ENCODE data around the gene PHF19. TPM values are rescaled to one million over a fixed set of nuclear protein-coding genes. Genes with fewer than 3 reads are reported as not detected.

PHF19 gene
- total and polyA plus RNA-seq, 2 of the 8 experiments (the other 6 are each of a cell fraction or from before 2014, with no cell fraction given): 28.2 to 31.8 TPM

DNA sequence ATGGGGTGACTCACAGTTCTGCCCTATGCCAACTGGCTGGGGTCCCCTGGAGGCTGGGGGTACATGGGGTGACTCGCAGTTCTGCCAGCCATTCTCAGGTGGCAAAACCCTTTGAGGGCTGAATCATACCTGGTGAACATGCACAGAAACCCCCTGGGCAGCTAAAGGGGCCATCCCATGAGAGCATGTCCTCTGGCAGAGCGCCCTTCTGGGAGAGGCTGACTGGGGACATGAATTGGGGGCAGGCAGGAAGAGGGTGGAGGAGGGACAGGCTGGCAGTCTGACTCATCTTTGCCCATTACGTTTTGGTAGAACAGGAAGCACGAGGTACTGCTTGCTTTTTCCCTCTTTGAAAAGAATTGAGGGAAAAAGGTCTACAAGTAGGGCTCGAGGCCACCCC lies 32.9 kb upstream of the PHF19 start:
- no peak overlapping the region for H3K23ac ChIP-seq (ENCODE audit: insufficient read length)
- no peaks in the 10 kb centered on the region for H3K79me2 ChIP-seq (ENCODE audit: control insufficient read depth in 1 of 2, insufficient read depth in 2 of 2, low read length in 2 of 2)
- H2BK120ac ChIP-seq (replicated peaks; ENCODE audit: low read depth, low read length): no peak overlapping the region
- H3K56ac ChIP-seq (replicated peaks; ENCODE audit: insufficient read length, low read depth, low read length): no peak overlapping the region
- no peak overlapping the region for H3K27ac ChIP-seq (ENCODE audit: low read depth, low read length)
- H3K36me3 ChIP-seq (ENCODE audit: control insufficient read depth in 2 of 4, insufficient read depth in 4 of 4, low read length in 3 of 4): no peaks in the 10 kb centered on the region
- H3K4me3 ChIP-seq (ENCODE audit: extremely low read depth in 1 of 4, insufficient read depth in 2 of 4, low read depth in 3 of 4, low read length in 4 of 4): no peak overlapping the region
- no peak overlapping the region for H4K91ac ChIP-seq (replicated peaks; ENCODE audit: insufficient read length, low read length)
- no peak overlapping the region for H3K4ac ChIP-seq (replicated peaks; ENCODE audit: insufficient read length, low read depth, low read length)
- peaks cover 0 to 12% (median 8%) of the 10 kb centered on the region in 4 experiments; a peak in 5 of 7 replicates for H3K4me1 ChIP-seq (replicated peaks in 1 of 4; ENCODE audit: control insufficient read depth in 3 of 4, insufficient read depth in 4 of 4, low read length in 3 of 4)
- H3K23me2 ChIP-seq (ENCODE audit: low read depth, low read length): no peaks in the 10 kb centered on the region
- H4K20me1 ChIP-seq (replicated peaks in 1 of 2; ENCODE audit: control insufficient read depth in 1 of 2, insufficient read depth in 2 of 2, low read length in 2 of 2): no peaks in the 10 kb centered on the region
- H2BK20ac ChIP-seq (ENCODE audit: low read length): no peak overlapping the region
- ChIA-PET POLR2A (ENCODE audit: partially characterized antibody) (interaction anchor here (0.5 to 1.5 kb wide), 2 partner anchors 37 to 95 kb away, joined by 3 to 5 read pairs; no protein-coding TSS in a partner anchor), CTCF (ENCODE audit: partially characterized antibody) (interaction anchor here (1.4 to 8.5 kb wide), 3 partner anchors 11 to 26 kb away, joined by 3 to 71 read pairs (median 10); no protein-coding TSS in a partner anchor)
- WGBS, 2 experiments (ENCODE audit: extremely low coverage in 1 of 2, insufficient coverage in 1 of 2, insufficient read length in 1 of 2, insufficient replicate concordance in 2 of 2, low coverage in 1 of 2, low lambda C conversion rate in 2 of 2, missing lambda C conversion rate in 1 of 2): 71% methylated on average over 4 of the region's 5 CpGs; no CpG with 5 or more reads in 1 of the 2 experiments
- no peak overlapping the region for H4K5ac ChIP-seq (ENCODE audit: insufficient read length, low read depth, low read length)
- H3K79me1 ChIP-seq (ENCODE audit: low read depth, low read length): no peaks in the 10 kb centered on the region
- no peak overlapping the region for H3K14ac ChIP-seq (ENCODE audit: insufficient read length)
- no peak overlapping the region for H3K4me2 ChIP-seq (ENCODE audit: insufficient read depth in 1 of 2, low read depth in 2 of 2, low read length in 2 of 2)
- H3K27me3 ChIP-seq (replicated peaks in 1 of 4; ENCODE audit: control insufficient read depth in 3 of 4, extremely low read depth in 1 of 4, insufficient read depth in 3 of 4, low read length in 3 of 4): no peaks in the 10 kb centered on the region
- no peak overlapping the region for H2BK12ac ChIP-seq (ENCODE audit: low read depth, low read length)
- no peak overlapping the region for H4K8ac ChIP-seq (ENCODE audit: extremely low read depth, insufficient read depth, low read length)
- FAIRE-seq (no peak), DNase-seq (ENCODE audit: low read depth in 1 of 2, low spot score in 2 of 2) (no peak)
- H2AFZ ChIP-seq (ENCODE audit: low read length): no peak overlapping the region
- no peak overlapping the region for H3K9ac ChIP-seq (replicated peaks in 1 of 4; ENCODE audit: extremely low read depth in 1 of 4, low read depth in 3 of 4, low read length in 3 of 4)
- no peak overlapping the region for H3K18ac ChIP-seq (ENCODE audit: extremely low read depth, low read length)
- 0 out of 2 replicates have a peak overlapping the region, but pooled peaks have one; percentile 16 for H2BK5ac ChIP-seq (ENCODE audit: low read depth, low read length)
- no peaks in the 10 kb centered on the region for H3K9me3 ChIP-seq (ENCODE audit: insufficient read depth in 2 of 2, low read depth in 1 of 2, low read length in 1 of 2)
- H2AK5ac ChIP-seq (ENCODE audit: low read depth, low read length): no peak overlapping the region
- H2BK15ac ChIP-seq (ENCODE audit: low read length): no peak overlapping the region
- TF ChIP-seq JUND (IDR thresholded peaks at IDR 0.05; ENCODE audit: low read length): no peak
- no peak for TF ChIP-seq TAF1 (IDR thresholded peaks at IDR 0.05; ENCODE audit: low read depth, low read length)
- TF ChIP-seq SUZ12 (IDR thresholded peaks at IDR 0.05; ENCODE audit: low read length): no peak
- TF ChIP-seq SIRT6 (IDR thresholded peaks at IDR 0.05; ENCODE audit: low read length): no peak
- TF ChIP-seq BRCA1 (IDR thresholded peaks at IDR 0.05; ENCODE audit: low read depth, low read length): no peak
- TF ChIP-seq, protein P1, sequence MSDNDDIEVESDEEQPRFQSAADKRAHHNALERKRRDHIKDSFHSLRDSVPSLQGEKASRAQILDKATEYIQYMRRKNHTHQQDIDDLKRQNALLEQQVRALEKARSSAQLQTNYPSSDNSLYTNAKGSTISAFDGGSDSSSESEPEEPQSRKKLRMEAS (IDR thresholded peaks at IDR 0.05): no peak
- no peak for TF ChIP-seq CHD1 (IDR thresholded peaks at IDR 0.05; ENCODE audit: low read depth, low read length)
- no peak for TF ChIP-seq FOSL1 (IDR thresholded peaks at IDR 0.05; ENCODE audit: insufficient read depth, low read depth, low read length)
